Islet precursor cell (in vitro differentiated cells): ENCODE results near the gene FREY1.

Experiments used
- DNase-seq: peaks from one replicate; pipeline ENCODE4 v3.0.0-alpha.2; 2018

FREY1 gene

GRCh38 chr11:45906965-45907611 lies at the start of gene FREY1:
TSS of gene FREY1 (minus strand) at chr11:45907271. CDS start at chr11:45907245, 26 bp downstream.
- DNase-seq = no peak

DNA sequence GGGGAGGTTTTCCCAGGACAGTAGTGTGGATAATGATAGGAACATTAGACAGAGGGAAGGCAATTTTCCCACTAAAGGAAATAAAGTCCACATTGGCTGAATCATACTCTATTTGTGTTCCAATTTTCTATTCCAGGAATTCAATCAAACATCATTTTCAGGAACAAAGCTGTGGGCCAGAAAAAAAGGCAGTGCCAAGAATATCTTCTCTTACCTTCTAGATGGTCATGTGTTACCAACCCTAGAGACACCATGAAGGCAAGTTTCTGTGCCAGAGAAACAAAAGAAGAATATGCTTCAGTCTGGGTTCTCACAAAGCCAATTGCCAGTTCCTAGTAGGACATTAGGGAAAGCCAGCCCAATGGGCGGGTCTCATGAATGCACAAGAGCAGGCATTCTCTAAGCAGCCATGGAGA lies 42.9 kb upstream of the FREY1 start:
- DNase-seq = no peak

GRCh38 chr11:45948356-45948755 lies 41.3 kb upstream of the FREY1 start:
- DNase-seq = no peak

- no peak for DNase-seq
Observed at GRCh38 chr11:45947885-45948284, 40.8 kb upstream of the FREY1 start.

DNA sequence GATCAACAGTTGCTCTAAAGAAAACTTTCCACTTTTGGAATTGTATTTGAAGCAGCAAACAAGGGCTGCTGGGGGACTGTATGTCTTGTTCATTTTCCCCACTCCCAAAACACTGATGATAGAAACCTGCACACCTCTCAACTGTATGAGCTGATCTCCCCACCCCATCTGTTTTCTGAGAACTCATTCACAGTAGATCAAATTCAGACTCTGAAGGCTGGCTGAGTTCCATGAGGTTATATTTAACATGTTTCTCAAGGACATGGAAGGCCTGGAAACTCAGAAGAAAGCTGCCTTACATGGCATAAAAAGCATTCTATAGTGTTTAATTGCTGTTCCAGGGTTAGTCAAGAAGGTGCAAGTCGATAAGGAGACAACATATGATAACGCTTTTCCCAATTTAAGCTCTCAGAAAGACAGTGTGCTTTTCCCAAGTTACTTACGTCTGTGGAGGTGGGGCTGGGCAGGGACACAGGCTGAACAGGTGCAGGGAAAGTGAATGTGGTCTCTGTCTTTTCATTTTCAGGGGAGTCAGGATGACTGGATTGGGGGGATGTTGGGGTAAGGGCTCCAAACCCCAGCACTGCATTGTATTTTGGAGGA lies 38.4 kb upstream of the FREY1 start:
- DNase-seq = no peak

DNA sequence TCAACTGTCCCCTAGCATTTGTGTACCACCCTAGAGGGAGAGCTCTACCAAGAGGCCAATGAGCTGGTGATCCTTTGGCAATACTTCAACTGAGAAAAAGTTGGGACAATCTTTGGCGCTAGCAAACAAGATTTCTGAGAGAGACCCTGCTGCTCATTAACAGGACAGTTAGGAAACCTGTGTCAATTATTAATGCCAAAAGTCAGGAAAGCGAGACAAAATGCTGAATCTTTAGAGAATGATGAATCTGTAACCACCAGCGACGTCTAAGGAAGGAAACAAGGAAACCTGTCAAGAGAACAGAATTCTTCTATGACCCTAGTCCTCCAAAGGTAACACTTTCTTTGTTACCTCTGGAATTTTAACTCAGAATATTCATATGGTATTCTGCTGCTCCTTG lies 35.3 kb upstream of the FREY1 start:
- DNase-seq = no peak

GRCh38 chr11:45941285-45941684 lies 34.2 kb upstream of the FREY1 start:
- DNase-seq = no peak

- DNase-seq = no peak
Observed at GRCh38 chr11:45939836-45940235, 32.8 kb upstream of the FREY1 start.

DNA sequence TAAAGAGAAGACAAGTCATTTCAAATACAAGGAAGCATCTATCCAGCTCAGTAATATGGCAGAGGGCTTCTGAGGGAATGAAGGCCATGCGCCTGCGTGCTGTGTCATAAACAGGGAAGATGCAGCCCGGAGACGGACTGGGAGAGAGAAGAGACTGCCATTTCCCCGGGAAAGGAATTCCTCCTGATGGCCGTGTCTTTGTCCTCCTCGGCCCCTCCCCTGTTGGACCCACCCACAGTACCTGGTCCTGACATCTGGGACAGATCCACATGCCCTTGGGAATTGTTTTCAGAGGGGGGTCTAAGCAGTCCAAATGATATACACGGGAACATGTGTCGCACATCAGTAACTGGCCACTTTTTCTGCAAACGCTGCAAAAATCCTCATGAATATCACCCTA lies 30.8 kb upstream of the FREY1 start:
- no peak for DNase-seq

DNA sequence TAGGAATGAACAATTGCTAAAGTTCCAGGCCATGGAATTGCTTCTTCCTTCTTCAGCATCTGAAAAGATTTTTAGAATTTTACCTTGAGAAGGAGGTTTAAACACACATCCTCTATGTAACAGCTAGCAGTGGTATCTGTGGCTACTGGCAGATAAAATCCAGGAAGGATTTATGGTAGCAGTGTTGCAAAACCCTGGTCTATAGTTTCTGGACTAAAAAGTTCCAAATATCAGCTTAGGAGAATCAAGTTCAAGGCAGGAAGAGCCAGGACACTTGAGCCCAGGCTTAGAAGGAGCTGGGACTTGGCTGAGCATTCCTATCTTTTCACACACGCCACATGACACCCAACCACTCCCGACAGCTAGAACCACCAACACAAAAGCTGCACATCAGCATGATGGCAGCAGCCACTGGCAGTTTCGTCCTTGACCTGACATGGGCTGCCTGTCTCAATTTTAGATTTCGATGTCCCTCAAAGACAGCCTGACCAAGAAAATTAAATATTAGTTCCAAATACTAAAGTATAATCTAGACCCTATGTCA lies 29.5 kb upstream of the FREY1 start:
- DNase-seq = no peak

DNA sequence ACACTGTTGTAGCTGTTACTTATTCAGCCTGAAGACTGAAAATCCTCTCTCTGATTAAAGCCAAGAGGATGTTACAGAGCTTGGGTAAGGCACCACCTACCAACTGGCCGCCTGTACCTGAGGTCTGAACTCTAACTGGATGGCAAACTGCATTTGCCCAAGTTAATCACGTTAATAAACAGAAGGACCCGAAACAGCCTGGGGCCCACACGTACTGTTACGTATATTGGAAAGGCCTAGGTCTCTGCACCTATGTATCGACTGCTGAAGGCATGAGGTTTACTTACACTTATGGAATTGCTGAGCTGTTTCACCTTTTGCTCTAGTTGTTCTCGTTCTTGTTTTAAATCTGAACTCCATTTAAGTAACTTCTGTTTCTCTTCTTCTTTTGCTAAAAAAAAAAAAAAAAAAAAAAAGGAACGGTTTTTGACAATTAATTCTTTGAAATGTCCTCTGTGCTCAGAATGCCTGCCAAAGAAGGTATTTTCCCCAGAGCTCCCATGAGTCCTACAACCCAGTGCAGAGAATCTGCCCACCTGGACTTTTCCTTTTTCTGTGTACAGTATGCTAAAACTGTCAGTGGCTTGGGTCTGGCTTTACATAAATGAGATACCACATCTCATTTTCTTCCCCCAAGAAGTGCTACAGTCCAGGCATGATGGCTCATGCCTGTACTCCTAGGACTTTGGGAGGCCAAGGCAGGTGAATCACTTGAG lies 28.4 kb upstream of the FREY1 start:
- DNase-seq = no peak

- DNase-seq = peak; percentile 76
Observed at GRCh38 chr11:45934580-45935318, 27.7 kb upstream of the FREY1 start.

- DNase-seq = no peak
Observed at GRCh38 chr11:45933846-45934579, 26.9 kb upstream of the FREY1 start.

DNA sequence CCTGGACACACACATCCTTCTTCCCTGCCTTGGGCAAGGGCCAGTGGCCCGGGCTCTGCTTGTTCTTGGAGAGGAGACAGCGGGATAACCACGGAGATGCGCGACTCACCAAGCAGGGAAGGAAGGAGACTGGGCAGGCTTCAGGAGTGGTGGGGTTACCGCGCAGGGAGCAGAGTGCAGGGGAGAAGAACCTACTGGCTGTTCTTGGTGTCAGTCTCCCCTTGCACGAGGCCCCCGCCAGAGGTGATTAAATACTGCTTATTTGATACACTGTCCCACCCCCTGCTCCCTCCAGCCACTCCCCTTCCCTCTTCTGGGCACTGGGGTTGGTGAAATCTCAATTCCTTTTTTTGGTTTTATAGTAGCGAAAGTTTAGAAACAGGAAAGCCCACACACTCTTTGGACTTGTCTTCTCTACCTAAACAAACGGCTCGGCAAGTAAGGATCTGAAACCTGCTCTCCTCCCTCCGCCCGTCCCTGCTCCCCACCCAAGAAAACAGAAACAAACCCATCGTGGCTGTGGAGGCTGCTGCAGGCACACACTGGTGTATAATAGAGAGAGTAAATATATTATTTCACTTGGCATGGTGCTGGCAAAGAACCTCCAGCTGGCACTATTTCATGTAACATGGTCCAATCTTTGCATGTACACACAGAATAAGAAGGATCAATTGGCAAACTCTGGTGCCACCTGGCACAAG lies 26.2 kb upstream of the FREY1 start:
- DNase-seq = no peak

DNA sequence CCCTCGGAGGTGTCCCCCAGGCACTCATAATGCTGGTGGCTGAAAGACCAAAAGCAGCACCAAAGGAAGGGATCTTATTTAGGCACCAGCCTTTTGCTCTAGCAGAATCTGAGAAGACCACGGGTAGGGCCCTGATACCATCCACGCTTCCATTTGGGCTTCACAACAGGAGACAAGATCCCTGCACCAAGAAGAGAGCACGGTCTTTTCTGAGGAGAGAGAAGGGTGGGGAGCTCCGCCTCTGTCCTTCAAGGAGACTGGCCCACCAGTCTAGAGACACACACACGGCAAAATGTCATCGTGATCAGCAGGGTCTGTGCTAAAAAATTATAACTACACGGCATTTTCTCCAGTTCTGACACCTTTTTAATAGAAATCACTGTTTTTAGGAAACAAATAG lies 25.1 kb upstream of the FREY1 start:
- peak; percentile 14 for DNase-seq

GRCh38 chr11:45931739-45932138 lies 24.7 kb upstream of the FREY1 start:
- DNase-seq = peak; percentile 29

DNA sequence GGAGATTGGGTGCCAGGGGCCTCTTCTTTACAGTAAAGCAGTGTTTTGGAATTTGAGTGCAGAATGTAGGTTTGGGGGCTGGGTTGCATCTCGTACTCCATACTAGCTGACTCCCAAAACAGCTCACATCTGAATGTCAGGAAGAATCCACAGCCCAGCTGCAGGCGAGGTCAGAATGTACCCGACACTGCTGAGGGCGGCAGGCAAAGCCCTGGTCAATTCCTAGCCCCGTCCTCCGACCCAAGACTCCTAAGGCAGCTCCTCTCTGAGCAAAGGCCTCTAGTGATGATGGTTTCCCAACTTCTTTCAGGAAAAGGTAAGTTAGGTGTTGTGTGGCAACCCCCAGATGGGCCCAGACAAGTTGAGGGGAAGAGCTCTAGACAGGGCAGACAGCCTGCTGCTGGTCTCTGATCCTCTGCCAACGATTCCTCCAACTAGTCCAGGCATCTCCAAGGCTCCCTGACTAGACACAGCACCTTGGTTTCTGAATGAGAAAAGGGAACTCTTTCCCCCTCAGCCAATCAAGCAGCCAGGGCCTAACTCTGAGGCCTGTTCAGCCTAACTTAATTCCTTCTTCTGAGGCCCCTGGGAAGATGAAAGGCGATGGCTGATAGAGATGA lies 24.0 kb upstream of the FREY1 start:
- DNase-seq = peak; percentile 43

- peak; percentile 55 for DNase-seq
Observed at GRCh38 chr11:45930031-45930794, 23.1 kb upstream of the FREY1 start.

DNA sequence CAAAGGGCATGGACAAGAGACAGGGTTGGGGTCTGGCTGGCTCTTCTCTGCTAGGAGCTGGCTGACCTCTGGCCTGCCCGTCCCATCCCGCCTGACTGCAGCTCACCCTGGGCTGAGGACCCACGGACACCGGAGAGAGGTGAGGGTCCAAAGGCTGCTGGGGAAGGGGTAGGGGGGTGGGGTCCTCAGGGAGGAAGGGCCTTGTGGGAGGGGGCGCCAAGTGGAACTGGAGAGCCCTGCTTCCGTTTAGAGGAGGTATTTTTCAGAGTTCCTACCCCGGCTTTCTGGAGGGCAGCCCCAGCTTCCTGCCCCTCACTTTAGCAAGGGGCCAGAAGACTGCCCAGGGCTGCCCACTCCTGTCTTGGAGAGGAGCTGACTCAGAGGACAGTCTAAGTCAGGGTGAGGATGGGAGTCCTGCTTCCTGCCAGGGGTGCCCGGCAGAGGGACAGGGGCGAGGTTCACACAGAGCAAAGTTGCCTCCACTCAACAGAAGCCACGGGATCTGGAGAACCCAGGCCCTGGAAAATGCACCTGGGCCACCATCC lies 22.5 kb upstream of the FREY1 start:
- DNase-seq = peak; percentile 49

DNA sequence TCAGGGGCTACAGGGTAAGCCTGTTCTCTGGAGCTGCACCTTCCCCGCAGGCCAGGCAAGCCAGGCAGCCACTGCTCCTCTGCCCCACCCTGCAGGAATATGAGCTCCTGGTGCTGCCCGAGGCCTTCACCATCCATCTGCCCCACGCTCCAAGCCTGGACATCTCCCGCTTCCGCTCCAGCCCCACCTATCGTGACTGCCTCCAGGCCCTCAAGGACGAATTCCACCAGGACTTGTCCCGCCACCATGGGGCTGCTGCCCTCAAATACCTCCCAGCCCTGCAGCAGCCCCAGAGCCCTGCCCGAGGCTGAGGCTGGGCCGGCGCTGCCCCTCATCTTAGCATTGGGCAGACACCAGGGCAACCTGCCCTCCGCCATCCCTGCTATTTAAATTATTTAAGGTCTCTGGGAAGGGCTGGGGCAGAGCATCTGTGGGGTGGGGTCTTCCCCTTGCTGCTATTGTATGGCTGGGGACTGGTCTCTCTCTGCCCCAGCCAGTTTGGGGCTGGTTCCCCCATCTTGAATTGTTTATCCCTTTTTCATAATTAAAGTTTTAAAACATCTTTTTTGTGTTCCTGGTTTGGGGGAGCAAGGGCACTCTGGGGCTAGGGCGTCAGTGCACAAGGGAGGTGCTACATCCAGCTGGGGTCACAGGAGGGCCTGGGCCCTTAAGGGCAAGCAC lies 21.6 kb upstream of the FREY1 start:
- peak; percentile 66 for DNase-seq
